K562 (cell line): ENCODE results near the gene PACS2.

Experiments used
- ARHGAP35 ChIP-seq: fragments of 450-650 bp; IDR thresholded peaks from 2 replicates; pipeline ENCODE4 v1.6.1; 2018; ENCODE audit not compliant: partially characterized antibody
- FIP1L1 ChIP-seq: fragments of 200-400 bp; formaldehyde crosslinking; IDR thresholded peaks from 2 replicates; pipeline ENCODE4 v1.6.1; 2018; ENCODE audit warnings: mild to moderate bottlenecking, low read depth, low read length; ENCODE audit not compliant: poor library complexity, severe bottlenecking
- RFX1 ChIP-seq: fragments of 450-650 bp; IDR thresholded peaks from 2 replicates; pipeline ENCODE4 v1.6.1; 2016; ENCODE audit warnings: mild to moderate bottlenecking, moderate library complexity
- SNRNP70 ChIP-seq: fragments of 200-400 bp; formaldehyde crosslinking; optimal IDR thresholded peaks from 2 replicates; pipeline ENCODE3; 2017; ENCODE audit warnings: low read depth, low read length
- ZBTB7A ChIP-seq: IDR thresholded peaks from 2 replicates; pipeline ENCODE4 v1.6.1; 2011; ENCODE audit warnings: low read depth, mild to moderate bottlenecking, low read length, moderate library complexity, borderline replicate concordance; ENCODE audit not compliant: control insufficient read depth
- ZNF212 ChIP-seq: fragments of 450-650 bp; formaldehyde crosslinking; IDR thresholded peaks from 2 replicates; pipeline ENCODE4 v1.4.0; 2020; ENCODE audit warnings: mild to moderate bottlenecking
- TF ChIP-seq, protein P1 (sequence below): sonication (generic); formaldehyde crosslinking; IDR thresholded peaks from 2 replicates; pipeline ENCODE4 v1.4.0; 2020; ENCODE audit warnings: mild to moderate bottlenecking, missing genetic modification reagents

DNA sequence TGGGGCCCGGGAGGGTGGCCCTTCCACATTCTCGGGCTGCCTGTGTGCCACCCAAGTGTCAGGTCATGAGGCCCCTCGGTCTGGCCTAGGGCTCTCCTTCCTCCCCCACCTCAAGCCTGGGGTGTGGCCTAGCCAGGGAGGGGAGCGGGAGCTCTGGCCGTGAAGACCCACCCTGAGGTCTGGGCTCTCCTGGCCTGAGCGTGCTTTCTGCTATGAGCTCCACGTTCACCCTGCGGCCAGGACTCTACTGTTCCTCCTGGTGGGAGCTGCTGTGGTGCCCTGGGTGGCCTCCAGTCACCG is 12.0 kb downstream of the PACS2 start:
- TF ChIP-seq FIP1L1: no peak
- TF ChIP-seq ARHGAP35: no peak
- TF ChIP-seq SNRNP70: no peak
- TF ChIP-seq ZBTB7A: no peak
- no peak for TF ChIP-seq RFX1
- no peak for TF ChIP-seq ZNF212
- TF ChIP-seq, protein P1, sequence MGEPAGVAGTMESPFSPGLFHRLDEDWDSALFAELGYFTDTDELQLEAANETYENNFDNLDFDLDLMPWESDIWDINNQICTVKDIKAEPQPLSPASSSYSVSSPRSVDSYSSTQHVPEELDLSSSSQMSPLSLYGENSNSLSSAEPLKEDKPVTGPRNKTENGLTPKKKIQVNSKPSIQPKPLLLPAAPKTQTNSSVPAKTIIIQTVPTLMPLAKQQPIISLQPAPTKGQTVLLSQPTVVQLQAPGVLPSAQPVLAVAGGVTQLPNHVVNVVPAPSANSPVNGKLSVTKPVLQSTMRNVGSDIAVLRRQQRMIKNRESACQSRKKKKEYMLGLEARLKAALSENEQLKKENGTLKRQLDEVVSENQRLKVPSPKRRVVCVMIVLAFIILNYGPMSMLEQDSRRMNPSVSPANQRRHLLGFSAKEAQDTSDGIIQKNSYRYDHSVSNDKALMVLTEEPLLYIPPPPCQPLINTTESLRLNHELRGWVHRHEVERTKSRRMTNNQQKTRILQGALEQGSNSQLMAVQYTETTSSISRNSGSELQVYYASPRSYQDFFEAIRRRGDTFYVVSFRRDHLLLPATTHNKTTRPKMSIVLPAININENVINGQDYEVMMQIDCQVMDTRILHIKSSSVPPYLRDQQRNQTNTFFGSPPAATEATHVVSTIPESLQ (CRISPR knock-in tag): no peak
